ENCODE results near the gene TMC2. TPM values are rescaled to one million over a fixed set of nuclear protein-coding genes. Genes with fewer than 3 reads are reported as not detected.

TMC2 gene
- total and polyA plus RNA-seq, 7 experiments from 2014 or later = 0.15 TPM; not detected in 6

DNA sequence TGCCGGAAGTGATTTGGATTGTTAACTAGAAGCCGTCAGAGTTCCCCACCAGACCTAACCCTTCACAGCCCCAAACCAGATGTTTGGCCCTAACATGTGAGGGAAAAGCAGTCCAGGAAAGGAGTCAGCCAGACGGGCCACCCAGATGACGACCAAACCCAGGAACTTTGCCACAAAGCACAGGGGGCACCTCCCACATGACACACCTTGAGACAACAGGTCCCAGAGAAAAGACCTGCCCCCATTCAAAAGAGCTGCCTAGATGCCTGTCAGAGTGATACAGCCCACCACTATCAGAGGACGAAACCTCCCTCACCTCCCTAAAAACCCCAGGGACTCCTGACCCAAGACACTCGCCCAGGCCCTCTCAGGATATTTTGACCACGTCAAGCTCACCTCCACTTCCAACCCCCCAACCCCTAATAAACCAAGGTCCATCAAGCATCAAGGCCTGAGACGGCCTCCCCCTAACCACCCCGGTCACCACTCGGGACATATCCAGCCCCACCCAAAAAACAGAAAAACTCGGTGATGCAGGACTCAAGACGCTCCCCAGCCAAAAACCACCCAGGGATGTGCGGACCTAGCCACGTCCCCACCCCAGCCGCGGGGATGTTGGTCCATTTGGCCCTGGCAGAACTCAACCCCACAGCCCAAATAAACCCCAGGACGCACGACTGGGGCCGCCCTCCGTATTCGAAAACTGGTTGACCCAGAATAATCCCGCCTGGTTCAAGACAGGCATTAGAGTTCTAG is 28.3 kb upstream of the TMC2 start:
- CTCF ChIA-PET = interaction anchor here (0.6 to 8.7 kb wide), 2 partner anchors 14 to 180 kb away, joined by 3 to 51 read pairs; no protein-coding TSS in a partner anchor
- peak overlapping the region; percentile 92 to 100 (median 98) for H3K4me3 Mint-ChIP-seq
- peak in 1 of 9 donors; percentile 32 for DNase-seq

DNA sequence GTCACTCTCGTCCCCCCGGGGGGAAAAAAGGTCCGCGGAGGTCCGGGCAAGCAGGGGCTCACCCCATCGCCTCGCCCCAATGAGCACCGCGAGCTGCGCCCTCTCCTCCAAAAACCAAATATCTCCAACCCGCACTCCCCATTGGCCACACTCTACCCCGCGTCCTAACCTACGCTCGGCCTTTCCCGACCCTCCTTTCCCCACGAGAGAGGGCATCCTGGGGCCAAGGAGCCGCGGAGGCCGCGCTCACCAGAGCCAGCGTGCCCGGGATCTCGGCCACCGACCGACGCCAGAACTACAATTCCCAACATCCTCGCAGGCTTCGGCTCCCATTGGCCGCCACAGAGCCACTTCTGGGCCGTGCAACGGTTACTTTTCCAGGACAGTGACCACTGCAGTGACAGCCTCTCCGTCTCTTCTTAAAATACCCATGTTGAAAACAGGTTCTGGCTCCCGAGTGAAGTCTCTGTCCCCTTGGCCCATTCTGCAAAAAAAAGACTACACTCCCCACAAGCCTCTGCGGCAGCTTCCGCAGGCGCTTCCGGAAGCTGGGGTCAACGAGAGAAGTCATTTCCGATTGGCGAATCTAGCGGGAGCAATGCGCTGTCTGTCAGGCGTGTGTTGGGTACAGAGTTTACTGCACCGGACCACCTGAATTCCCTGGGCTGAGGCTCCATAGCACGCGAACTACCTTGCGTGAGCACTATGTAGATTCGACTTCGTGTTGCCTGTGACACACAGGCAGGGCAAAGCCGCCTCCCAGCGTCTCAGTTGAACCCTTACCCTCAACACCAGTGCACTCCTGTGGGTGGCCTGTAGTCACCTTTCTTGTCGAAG is 27.5 kb upstream of the TMC2 start, which contains the start of gene ZNF343:
ZNF343 (minus strand) TSS at position 285 of the 837 bp plus-strand sequence. CDS start 15,020 bp downstream, outside the sequence.
- no peaks in the 10 kb centered on the region for H3K9me3 ChIP-seq (ENCODE audit: control insufficient read depth in 2 of 3, low read length in 3 of 3)
- peaks cover 0 to 5% (median 0%) of the 10 kb centered on the region in 3 experiments for H3K36me3 ChIP-seq (ENCODE audit: control insufficient read depth in 2 of 3, insufficient read depth in 3 of 3, low read length in 3 of 3)
- Mint-ChIP-seq H3K4me3 (peak within 1 kb of the TSS; percentile 92 to 100 (median 98)), H3K36me3 (peaks cover 0 to 10% (median 4%) of the 10 kb centered on the region in 5 donors), H3K27ac (peak within 1 kb of the TSS; percentile 90 to 99 (median 98)), H3K27me3 (peaks cover 8 to 28% (median 12%) of the 10 kb centered on the region in 5 donors), H3K9me3 (no peaks in the 10 kb centered on the region), H3K4me1 (peaks cover 11 to 30% (median 25%) of the 10 kb centered on the region in 7 donors)
- peak within 1 kb of the TSS; percentile 84 for H3K27ac ChIP-seq (ENCODE audit: low read depth, low read length)
- no peaks in the 10 kb centered on the region for H3K27me3 ChIP-seq (ENCODE audit: control insufficient read depth in 2 of 2, insufficient read depth in 2 of 2, low read length in 2 of 2)
- CTCF ChIA-PET = interaction anchor here (8.7 kb wide), 1 partner anchor 13 kb away, joined by 51 read pairs; no protein-coding TSS in a partner anchor
- POLR2A ChIA-PET = interaction anchor here (0.7 to 3.7 kb wide), 6 partner anchors 11 to 143 kb away, joined by 3 to 35 read pairs (median 4); partner anchors contain the start of genes NOP56 and SNRPB
- peaks cover 6 to 7% of the 10 kb centered on the region in 2 donors for H3K4me1 ChIP-seq (ENCODE audit: control insufficient read depth in 2 of 2, insufficient read depth in 2 of 2, low read length in 2 of 2)
- peak within 1 kb of the TSS; percentile 97 for H3K4me3 ChIP-seq (ENCODE audit: low read length)
- ATAC-seq (peak; percentile 97), DNase-seq (peak; percentile 61 to 84 (median 82))
- intact Hi-C loops (cut with micrococcal nuclease) = loop anchor here (1.0 to 2.0 kb wide), 5 partner anchors 15 to 1966 kb away; partner anchors contain the start of genes SNRPB (in 2 of the 2), CSNK2A1 (in 1 of the 2), NOP56 (in 1 of the 2) and PCED1A (in 1 of the 2)

More for the DNA sequence above, 28.3 kb upstream of the TMC2 start:
- Mint-ChIP-seq H3K27ac (peak overlapping the region; percentile 51 to 99 (median 96)), H3K36me3 (peaks cover 0 to 14% (median 4%) of the 10 kb centered on the region in 5 donors), H3K27me3 (peaks cover 6 to 22% (median 12%) of the 10 kb centered on the region in 5 donors), H3K4me1 (peaks cover 13 to 32% (median 29%) of the 10 kb centered on the region in 7 donors), H3K9me3 (peaks cover 0 to 1% (median 0%) of the 10 kb centered on the region in 11 donors)
- Histone ChIP-seq H3K27me3 (ENCODE audit: control insufficient read depth in 2 of 2, insufficient read depth in 2 of 2, low read length in 2 of 2) (no peaks in the 10 kb centered on the region), H3K36me3 (ENCODE audit: control insufficient read depth in 2 of 3, insufficient read depth in 3 of 3, low read length in 3 of 3) (peaks cover 0 to 5% (median 0%) of the 10 kb centered on the region in 3 experiments), H3K27ac (ENCODE audit: low read depth, low read length) (peak overlapping the region; percentile 84), H3K9me3 (ENCODE audit: control insufficient read depth in 2 of 3, low read length in 3 of 3) (no peaks in the 10 kb centered on the region), H3K4me1 (ENCODE audit: control insufficient read depth in 2 of 2, insufficient read depth in 2 of 2, low read length in 2 of 2) (peaks cover 6 to 7% of the 10 kb centered on the region in 2 donors), H3K4me3 (ENCODE audit: low read length) (peak overlapping the region; percentile 97)
- ATAC-seq = peak; percentile 8
- POLR2A ChIA-PET = interaction anchor here (1.0 to 3.7 kb wide), 3 partner anchors 15 to 144 kb away, joined by 4 to 35 read pairs (median 34); partner anchors contain the start of gene SNRPB
- intact Hi-C loops (cut with micrococcal nuclease) = loop anchor here in 1 of 2 donors (1.0 to 2.0 kb wide), 3 partner anchors 38 to 1965 kb away; partner anchors contain the start of genes CSNK2A1, PCED1A, SNRPB and VPS16

DNA sequence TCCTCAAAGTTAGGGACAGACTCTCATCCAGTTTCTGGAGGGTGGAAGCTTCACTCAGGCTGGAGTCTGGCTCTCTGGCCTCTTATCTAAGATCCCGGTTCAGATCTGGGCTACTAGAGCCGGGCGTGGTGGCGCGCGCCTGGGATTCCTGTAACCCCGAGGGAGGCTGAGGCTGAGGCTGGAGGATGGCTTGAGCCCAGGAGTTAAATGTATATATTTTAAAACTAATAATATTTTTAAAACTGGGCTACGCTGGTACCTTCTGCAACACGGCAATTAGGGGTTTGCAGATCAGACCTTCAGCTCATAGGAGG is 26.9 kb upstream of the TMC2 start:
- intact Hi-C loops (cut with micrococcal nuclease) = loop anchor here (1.0 to 2.0 kb wide), 5 partner anchors 15 to 1967 kb away; partner anchors contain the start of genes CSNK2A1 (in 1 of the 2), NOP56 (in 1 of the 2), PCED1A (in 1 of the 2) and SNRPB (in 1 of the 2)
- peaks cover 0 to 7% (median 4%) of the 10 kb centered on the region in 5 donors for H3K36me3 Mint-ChIP-seq

DNA sequence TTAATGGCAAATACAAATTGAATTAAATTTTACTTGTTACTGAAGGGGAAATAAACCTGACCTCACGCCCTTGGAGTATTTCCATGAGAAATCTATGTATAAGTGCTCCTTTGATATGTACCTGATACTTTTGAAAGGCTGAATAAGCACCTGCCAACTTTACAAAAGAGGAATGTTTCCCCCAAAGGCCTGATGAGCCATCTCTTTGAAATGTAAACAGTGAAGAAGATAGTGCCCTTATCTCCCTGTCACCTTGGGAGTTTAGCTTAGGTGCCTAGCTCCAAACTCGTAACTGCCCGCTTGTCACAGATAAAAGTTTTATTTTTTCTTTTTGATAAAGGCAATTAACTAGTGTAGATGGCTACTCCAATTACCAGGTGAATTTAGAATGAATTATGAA is 26.6 kb upstream of the TMC2 start:
- Mint-ChIP-seq H3K9me3 (no peaks in the 10 kb centered on the region), H3K4me1 (peaks cover 11 to 27% (median 22%) of the 10 kb centered on the region in 7 donors), H3K27me3 (peaks cover 8 to 37% (median 12%) of the 10 kb centered on the region in 5 donors), H3K27ac (no peak overlapping the region), H3K4me3 (peak overlapping the region; percentile 12 to 93 (median 28)), H3K36me3 (peaks cover 0 to 7% (median under 1%) of the 10 kb centered on the region in 5 donors)
- Histone ChIP-seq H3K27me3 (ENCODE audit: control insufficient read depth in 2 of 2, insufficient read depth in 2 of 2, low read length in 2 of 2) (no peaks in the 10 kb centered on the region), H3K27ac (ENCODE audit: low read depth, low read length) (no peak overlapping the region), H3K9me3 (ENCODE audit: control insufficient read depth in 2 of 3, low read length in 3 of 3) (no peaks in the 10 kb centered on the region), H3K4me3 (ENCODE audit: low read length) (no peak overlapping the region), H3K4me1 (ENCODE audit: control insufficient read depth in 2 of 2, insufficient read depth in 2 of 2, low read length in 2 of 2) (peaks cover 6 to 7% of the 10 kb centered on the region in 2 donors), H3K36me3 (ENCODE audit: control insufficient read depth in 2 of 3, insufficient read depth in 3 of 3, low read length in 3 of 3) (peaks cover 0 to 5% (median 0%) of the 10 kb centered on the region in 3 experiments)
- DNase-seq (no peak), ATAC-seq (no peak)
- CTCF ChIA-PET = interaction anchor here (8.7 kb wide), 1 partner anchor 12 kb away, joined by 51 read pairs; no protein-coding TSS in a partner anchor
- POLR2A ChIA-PET = interaction anchor here (0.5 to 3.7 kb wide), 6 partner anchors 10 to 1660 kb away, joined by 3 to 35 read pairs (median 4); partner anchors contain the start of genes NOP56 and SNRPB
- intact Hi-C loops (cut with micrococcal nuclease) = loop anchor here (1.0 to 2.0 kb wide), 5 partner anchors 15 to 1967 kb away; partner anchors contain the start of genes CSNK2A1 (in 1 of the 2), NOP56 (in 1 of the 2), PCED1A (in 1 of the 2) and SNRPB (in 1 of the 2)

More for the DNA sequence above, 26.9 kb upstream of the TMC2 start:
- DNase-seq (no peak), ATAC-seq (no peak)
- peak overlapping the region; percentile 90 to 99 (median 98) for H3K27ac Mint-ChIP-seq
- peaks cover 6 to 7% of the 10 kb centered on the region in 2 donors for H3K4me1 ChIP-seq (ENCODE audit: control insufficient read depth in 2 of 2, insufficient read depth in 2 of 2, low read length in 2 of 2)
- peaks cover 0 to 5% (median 0%) of the 10 kb centered on the region in 3 experiments for H3K36me3 ChIP-seq (ENCODE audit: control insufficient read depth in 2 of 3, insufficient read depth in 3 of 3, low read length in 3 of 3)
- peak overlapping the region; percentile 92 to 100 (median 98) for H3K4me3 Mint-ChIP-seq
- no peaks in the 10 kb centered on the region for H3K9me3 Mint-ChIP-seq
- peak overlapping the region; percentile 97 for H3K4me3 ChIP-seq (ENCODE audit: low read length)
- H3K9me3 ChIP-seq (ENCODE audit: control insufficient read depth in 2 of 3, low read length in 3 of 3) = no peaks in the 10 kb centered on the region
- H3K27me3 ChIP-seq (ENCODE audit: control insufficient read depth in 2 of 2, insufficient read depth in 2 of 2, low read length in 2 of 2) = no peaks in the 10 kb centered on the region
- peak overlapping the region; percentile 84 for H3K27ac ChIP-seq (ENCODE audit: low read depth, low read length)
- peaks cover 8 to 34% (median 12%) of the 10 kb centered on the region in 5 donors for H3K27me3 Mint-ChIP-seq
- ChIA-PET POLR2A (interaction anchor here (0.7 to 3.7 kb wide), 6 partner anchors 11 to 142 kb away, joined by 3 to 35 read pairs (median 4); partner anchors contain the start of genes NOP56 and SNRPB), CTCF (interaction anchor here (8.7 kb wide), 1 partner anchor 13 kb away, joined by 51 read pairs; no protein-coding TSS in a partner anchor)
- peaks cover 11 to 30% (median 24%) of the 10 kb centered on the region in 7 donors for H3K4me1 Mint-ChIP-seq

DNA sequence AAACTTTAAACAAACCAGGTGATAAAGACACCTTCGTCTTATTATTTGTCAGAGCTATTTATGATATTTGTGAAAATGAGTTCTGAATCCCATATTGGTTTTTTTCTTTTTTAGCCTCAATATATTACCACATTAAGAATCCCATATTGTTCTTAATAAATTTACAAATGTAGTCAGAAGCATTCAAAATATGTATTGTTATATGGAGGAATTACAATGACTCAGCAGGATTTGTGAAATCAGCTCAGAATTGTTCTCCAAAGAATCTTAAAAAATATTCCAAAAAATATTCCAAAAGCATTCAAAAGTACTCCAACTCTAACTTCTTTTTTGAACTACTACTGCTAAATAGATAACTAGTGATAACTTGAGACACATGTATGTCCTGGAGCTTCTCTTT is 21.2 kb upstream of the TMC2 start:
- Histone ChIP-seq H3K36me3 (ENCODE audit: control insufficient read depth in 2 of 3, insufficient read depth in 3 of 3, low read length in 3 of 3) (no peaks in the 10 kb centered on the region), H3K4me1 (ENCODE audit: control insufficient read depth in 2 of 2, insufficient read depth in 2 of 2, low read length in 2 of 2) (no peaks in the 10 kb centered on the region), H3K4me3 (ENCODE audit: low read length) (no peak overlapping the region), H3K9me3 (ENCODE audit: control insufficient read depth in 2 of 3, low read length in 3 of 3) (no peaks in the 10 kb centered on the region), H3K27ac (ENCODE audit: low read depth, low read length) (no peak overlapping the region), H3K27me3 (ENCODE audit: control insufficient read depth in 2 of 2, insufficient read depth in 2 of 2, low read length in 2 of 2) (no peaks in the 10 kb centered on the region)
- no peaks in the 10 kb centered on the region for H3K4me1 Mint-ChIP-seq
- CTCF ChIA-PET = interaction anchor here (0.6 to 8.7 kb wide), 2 partner anchors 7 to 226 kb away, joined by 3 to 51 read pairs; no protein-coding TSS in a partner anchor
- intact Hi-C loops (cut with micrococcal nuclease) = no loop called here
- no peak overlapping the region for H3K4me3 Mint-ChIP-seq
- H3K36me3 Mint-ChIP-seq = no peaks in the 10 kb centered on the region
- H3K27me3 Mint-ChIP-seq = peaks cover 8 to 38% (median 12%) of the 10 kb centered on the region in 5 donors
- no peaks in the 10 kb centered on the region for H3K9me3 Mint-ChIP-seq
- POLR2A ChIA-PET = interaction anchor here (0.7 kb wide), 1 partner anchor 412 kb away, joined by 3 read pairs; no protein-coding TSS in a partner anchor
- DNase-seq = no peak
- no peak for ATAC-seq
- no peak overlapping the region for H3K27ac Mint-ChIP-seq

All from naive thymus-derived CD4-positive, alpha-beta T cell (primary cell).